ENCODE measurements around the gene ZNF441. TPM values are rescaled to one million over a fixed set of nuclear protein-coding genes. Genes with fewer than 3 reads are reported as not detected.

ZNF441 gene
- total and polyA plus RNA-seq, 2 of the 13 experiments (the other 11 are each of a cell fraction or from before 2014, with no cell fraction given), result 2.8 to 10.0 TPM

DNA sequence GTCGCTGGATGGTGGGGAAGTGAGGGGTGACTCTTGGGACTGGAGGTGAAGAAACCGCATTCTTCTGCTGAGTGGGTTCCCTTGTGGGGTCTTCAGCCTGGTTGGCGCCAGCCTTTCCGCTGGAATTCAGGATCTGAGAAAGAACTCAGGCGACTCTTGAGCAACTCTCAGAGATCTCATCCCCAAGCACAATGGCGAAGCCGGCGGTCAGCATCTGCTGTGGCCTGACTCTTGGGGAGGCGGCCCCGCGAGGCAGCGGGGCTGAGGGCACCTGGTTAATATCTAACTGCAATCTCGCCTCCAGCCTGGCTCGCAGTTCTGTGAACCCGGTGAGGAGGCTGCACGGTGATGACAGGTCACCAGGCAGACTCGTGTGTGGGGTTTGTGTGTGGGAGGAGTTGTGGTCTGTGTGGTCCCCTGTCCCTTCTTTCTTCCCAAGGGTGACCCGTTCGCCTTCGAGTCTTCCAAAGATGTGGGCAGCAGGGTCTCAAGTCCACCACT, 883 bp downstream of the ZNF441 start (continued):
- TF ChIP-seq YEATS2 (CRISPR knock-in tag; IDR thresholded peaks at IDR 0.05; ENCODE audit: borderline replicate concordance) (no peak), YY1 (IDR thresholded peaks at IDR 0.05; ENCODE audit: insufficient read depth, insufficient replicate concordance, low read depth, low read length) (peak; percentile 73), HDAC2 (CRISPR knock-in tag; IDR thresholded peaks at IDR 0.05) (peak; percentile 57; the same call in 1 of the 2 replicates), THAP9 (CRISPR knock-in tag; IDR thresholded peaks at IDR 0.05; ENCODE audit: borderline replicate concordance) (no peak), PATZ1 (CRISPR knock-in tag; IDR thresholded peaks at IDR 0.05) (peak; percentile 57; the same call in 1 of the 2 replicates), ZNF292 (CRISPR knock-in tag; IDR thresholded peaks at IDR 0.05; ENCODE audit: borderline replicate concordance, low read depth) (peak; percentile 84), ZNF616 (CRISPR knock-in tag; IDR thresholded peaks at IDR 0.05; ENCODE audit: low read depth) (no peak), ZSCAN21 (CRISPR knock-in tag; IDR thresholded peaks at IDR 0.05; ENCODE audit: borderline replicate concordance) (no peak), ZNF674 (CRISPR knock-in tag; IDR thresholded peaks at IDR 0.05; ENCODE audit: low read depth) (0 out of 2 replicates have a peak, but pooled peaks have one; percentile 65), MIER3 (CRISPR knock-in tag; IDR thresholded peaks at IDR 0.05; ENCODE audit: borderline replicate concordance) (no peak), ATF2 (CRISPR knock-in tag; IDR thresholded peaks at IDR 0.05) (no peak)
- TF ChIP-seq, protein P1, sequence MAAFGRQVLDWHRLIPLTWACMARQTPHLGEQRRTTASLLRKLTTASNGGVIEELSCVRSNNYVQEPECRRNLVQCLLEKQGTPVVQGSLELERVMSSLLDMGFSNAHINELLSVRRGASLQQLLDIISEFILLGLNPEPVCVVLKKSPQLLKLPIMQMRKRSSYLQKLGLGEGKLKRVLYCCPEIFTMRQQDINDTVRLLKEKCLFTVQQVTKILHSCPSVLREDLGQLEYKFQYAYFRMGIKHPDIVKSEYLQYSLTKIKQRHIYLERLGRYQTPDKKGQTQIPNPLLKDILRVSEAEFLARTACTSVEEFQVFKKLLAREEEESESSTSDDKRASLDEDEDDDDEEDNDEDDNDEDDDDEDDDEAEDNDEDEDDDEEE (CRISPR knock-in tag; IDR thresholded peaks at IDR 0.05), result no peak
- TF ChIP-seq, protein P2, sequence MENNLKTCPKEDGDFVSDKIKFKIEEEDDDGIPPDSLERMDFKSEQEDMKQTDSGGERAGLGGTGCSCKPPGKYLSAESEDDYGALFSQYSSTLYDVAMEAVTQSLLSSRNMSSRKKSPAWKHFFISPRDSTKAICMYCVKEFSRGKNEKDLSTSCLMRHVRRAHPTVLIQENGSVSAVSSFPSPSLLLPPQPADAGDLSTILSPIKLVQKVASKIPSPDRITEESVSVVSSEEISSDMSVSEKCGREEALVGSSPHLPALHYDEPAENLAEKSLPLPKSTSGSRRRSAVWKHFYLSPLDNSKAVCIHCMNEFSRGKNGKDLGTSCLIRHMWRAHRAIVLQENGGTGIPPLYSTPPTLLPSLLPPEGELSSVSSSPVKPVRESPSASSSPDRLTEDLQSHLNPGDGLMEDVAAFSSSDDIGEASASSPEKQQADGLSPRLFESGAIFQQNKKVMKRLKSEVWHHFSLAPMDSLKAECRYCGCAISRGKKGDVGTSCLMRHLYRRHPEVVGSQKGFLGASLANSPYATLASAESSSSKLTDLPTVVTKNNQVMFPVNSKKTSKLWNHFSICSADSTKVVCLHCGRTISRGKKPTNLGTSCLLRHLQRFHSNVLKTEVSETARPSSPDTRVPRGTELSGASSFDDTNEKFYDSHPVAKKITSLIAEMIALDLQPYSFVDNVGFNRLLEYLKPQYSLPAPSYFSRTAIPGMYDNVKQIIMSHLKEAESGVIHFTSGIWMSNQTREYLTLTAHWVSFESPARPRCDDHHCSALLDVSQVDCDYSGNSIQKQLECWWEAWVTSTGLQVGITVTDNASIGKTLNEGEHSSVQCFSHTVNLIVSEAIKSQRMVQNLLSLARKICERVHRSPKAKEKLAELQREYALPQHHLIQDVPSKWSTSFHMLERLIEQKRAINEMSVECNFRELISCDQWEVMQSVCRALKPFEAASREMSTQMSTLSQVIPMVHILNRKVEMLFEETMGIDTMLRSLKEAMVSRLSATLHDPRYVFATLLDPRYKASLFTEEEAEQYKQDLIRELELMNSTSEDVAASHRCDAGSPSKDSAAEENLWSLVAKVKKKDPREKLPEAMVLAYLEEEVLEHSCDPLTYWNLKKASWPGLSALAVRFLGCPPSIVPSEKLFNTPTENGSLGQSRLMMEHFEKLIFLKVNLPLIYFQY (CRISPR knock-in tag; IDR thresholded peaks at IDR 0.05; ENCODE audit: borderline replicate concordance), result 0 out of 2 replicates have a peak, but pooled peaks have one; percentile 38
- TF ChIP-seq, protein P3, sequence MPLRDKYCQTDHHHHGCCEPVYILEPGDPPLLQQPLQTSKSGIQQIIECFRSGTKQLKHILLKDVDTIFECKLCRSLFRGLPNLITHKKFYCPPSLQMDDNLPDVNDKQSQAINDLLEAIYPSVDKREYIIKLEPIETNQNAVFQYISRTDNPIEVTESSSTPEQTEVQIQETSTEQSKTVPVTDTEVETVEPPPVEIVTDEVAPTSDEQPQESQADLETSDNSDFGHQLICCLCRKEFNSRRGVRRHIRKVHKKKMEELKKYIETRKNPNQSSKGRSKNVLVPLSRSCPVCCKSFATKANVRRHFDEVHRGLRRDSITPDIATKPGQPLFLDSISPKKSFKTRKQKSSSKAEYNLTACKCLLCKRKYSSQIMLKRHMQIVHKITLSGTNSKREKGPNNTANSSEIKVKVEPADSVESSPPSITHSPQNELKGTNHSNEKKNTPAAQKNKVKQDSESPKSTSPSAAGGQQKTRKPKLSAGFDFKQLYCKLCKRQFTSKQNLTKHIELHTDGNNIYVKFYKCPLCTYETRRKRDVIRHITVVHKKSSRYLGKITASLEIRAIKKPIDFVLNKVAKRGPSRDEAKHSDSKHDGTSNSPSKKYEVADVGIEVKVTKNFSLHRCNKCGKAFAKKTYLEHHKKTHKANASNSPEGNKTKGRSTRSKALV (CRISPR knock-in tag; IDR thresholded peaks at IDR 0.05), result no peak; the same call in 1 of the 2 replicates

Data from HepG2 (cell line).